Panc1 (cell line): ENCODE results near the gene IQUB. TPM values are rescaled to one million over a fixed set of nuclear protein-coding genes. Genes with fewer than 3 reads are reported as not detected.

ENCODE experiments used
- ATAC-seq: fragments of 200-7000 bp; cut with Tn5 transposase; 2 replicates; pipeline ENCODE4 v1.9.1; 2020; ENCODE audit warnings: mild to moderate bottlenecking, moderate library complexity
- BruUV-seq: library from RNA; stranded (reverse); fragments of 400-500 nt; replicated peaks from 2 replicates; lab custom pipeline; 2021; lab: Mats Ljungman, UMichigan
- CTCF ChIA-PET: fragments of 300-600 bp; sonication (Branson Sonifier 250); formaldehyde crosslinking; loops from one replicate; lab custom pipeline; 2022; ENCODE audit warnings: antibody characterized with exemption; lab: Charles Lee
- POLR2A ChIA-PET: fragments of 300-600 bp; sonication (Branson Sonifier 250); formaldehyde crosslinking; loops from one replicate; lab custom pipeline; 2022; ENCODE audit warnings: antibody characterized with exemption; lab: Charles Lee
- DNase-seq: peaks from one replicate; pipeline ENCODE4 v3.0.0-alpha.2; 2010; ENCODE audit warnings: low read depth, low spot score
- H3K27ac ChIP-seq: 2 replicates; pipeline ENCODE4 v1.5.1; 2011; ENCODE audit warnings: mild to moderate bottlenecking, low read length, inconsistent platforms
- H3K27me3 ChIP-seq: fragments of 200-500 bp; sonication (Bioruptor generic); 2 replicates; pipeline ENCODE4 v1.6.0; 2014; ENCODE audit warnings: low read length, inconsistent platforms; ENCODE audit not compliant: control insufficient read depth, insufficient read depth
- H3K36me3 ChIP-seq: fragments of 200-500 bp; sonication (Bioruptor generic); 2 replicates; pipeline ENCODE4 v1.5.1; 2014; ENCODE audit warnings: inconsistent platforms, mild to moderate bottlenecking, low read length, moderate library complexity; ENCODE audit not compliant: control insufficient read depth, insufficient read depth
- H3K4me1 ChIP-seq: 2 replicates; pipeline ENCODE4 v1.5.1; 2011; ENCODE audit warnings: inconsistent platforms, mild to moderate bottlenecking, low read length, moderate library complexity; ENCODE audit not compliant: control insufficient read depth, insufficient read depth
- H3K4me3 ChIP-seq, 2 experiments: 2 replicates each; pipeline ENCODE4 v1.5.1; 2011 to 2012; ENCODE audit warnings: low read depth in 2 of 2, low read length in 2 of 2, mild to moderate bottlenecking in 2 of 2, inconsistent platforms in 1 of 2, moderate library complexity in 1 of 2
- H3K9me3 ChIP-seq: fragments of 200-500 bp; sonication (Bioruptor generic); 2 replicates; pipeline ENCODE4 v1.5.1; 2014; ENCODE audit warnings: low read depth, mild to moderate bottlenecking, inconsistent platforms, low read length, moderate library complexity; ENCODE audit not compliant: control insufficient read depth, insufficient read depth
- POLR2AphosphoS5 ChIP-seq: IDR thresholded peaks from 2 replicates; pipeline ENCODE4 v1.6.1; 2012; ENCODE audit warnings: mild to moderate bottlenecking, low read depth, low read length, moderate library complexity
- SIN3A ChIP-seq: IDR thresholded peaks from 2 replicates; pipeline ENCODE4 v1.6.1; 2012; ENCODE audit warnings: low read depth, mild to moderate bottlenecking, low read length, moderate library complexity, borderline replicate concordance; ENCODE audit not compliant: insufficient read depth
- TCF7L2 ChIP-seq: IDR thresholded peaks from 2 replicates; pipeline ENCODE4 v1.6.1; 2011; ENCODE audit warnings: mild to moderate bottlenecking, low read depth, low read length, inconsistent platforms
- in situ Hi-C: cut with HindIII; loops from 2 replicates; pipeline ENCODE4 v1.10.0; 2016; ENCODE audit warnings: low sequenced_read_pairs, low pct_unique_long_range_greater_than_20kb
- intact Hi-C: fragments of 100-400 bp; cut with micrococcal nuclease; formaldehyde crosslinking; loops from one replicate; pipeline ENCODE4 v1.10.0; 2022; ENCODE audit not compliant: unreplicated experiment
- total RNA-seq: library from RNA; stranded (reverse); gene quantifications from one replicate; pipeline ENCODE4 v1.2.1, GENCODE V29; 2021; ENCODE audit not compliant: unreplicated experiment
- TF ChIP-seq, protein P1 (sequence below): fragments of 450-650 bp; IDR thresholded peaks from 2 replicates; pipeline ENCODE4 v1.5.1; 2017; ENCODE audit warnings: mild to moderate bottlenecking
- TF ChIP-seq, protein P2 (sequence below), 2 experiments: IDR thresholded peaks; 2 replicates each; pipeline ENCODE4 v1.6.1; 2011 to 2012; ENCODE audit warnings: low read depth in 2 of 2, control low read depth in 1 of 2, low read length in 1 of 2, mild to moderate bottlenecking in 1 of 2, moderate library complexity in 1 of 2; ENCODE audit not compliant: insufficient read depth in 1 of 2

The IQUB gene
- total RNA-seq, 1 experiment from 2014 or later, result 0.59 TPM

DNA sequence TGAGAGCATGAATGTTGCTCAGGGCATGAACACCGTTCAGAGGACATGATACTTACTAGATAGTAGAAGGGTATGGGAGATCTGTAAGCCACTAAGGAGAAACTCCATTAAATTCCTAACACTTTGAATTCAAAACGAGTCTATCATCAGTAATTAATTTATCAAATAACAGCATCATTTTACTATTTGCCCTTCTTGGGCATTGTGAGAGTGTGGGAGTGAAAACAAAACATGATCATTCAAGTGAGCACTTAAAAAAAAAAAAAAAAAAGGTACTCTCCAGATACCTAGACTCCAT lies 46.7 kb upstream of the IQUB start:
- BruUV-seq, result no TSS peak
- CTCF ChIA-PET, result no interaction called here
- no peak; the same call in 1 of the 2 replicates for ATAC-seq
- no peak for TF ChIP-seq SIN3A
- TF ChIP-seq, protein P1, sequence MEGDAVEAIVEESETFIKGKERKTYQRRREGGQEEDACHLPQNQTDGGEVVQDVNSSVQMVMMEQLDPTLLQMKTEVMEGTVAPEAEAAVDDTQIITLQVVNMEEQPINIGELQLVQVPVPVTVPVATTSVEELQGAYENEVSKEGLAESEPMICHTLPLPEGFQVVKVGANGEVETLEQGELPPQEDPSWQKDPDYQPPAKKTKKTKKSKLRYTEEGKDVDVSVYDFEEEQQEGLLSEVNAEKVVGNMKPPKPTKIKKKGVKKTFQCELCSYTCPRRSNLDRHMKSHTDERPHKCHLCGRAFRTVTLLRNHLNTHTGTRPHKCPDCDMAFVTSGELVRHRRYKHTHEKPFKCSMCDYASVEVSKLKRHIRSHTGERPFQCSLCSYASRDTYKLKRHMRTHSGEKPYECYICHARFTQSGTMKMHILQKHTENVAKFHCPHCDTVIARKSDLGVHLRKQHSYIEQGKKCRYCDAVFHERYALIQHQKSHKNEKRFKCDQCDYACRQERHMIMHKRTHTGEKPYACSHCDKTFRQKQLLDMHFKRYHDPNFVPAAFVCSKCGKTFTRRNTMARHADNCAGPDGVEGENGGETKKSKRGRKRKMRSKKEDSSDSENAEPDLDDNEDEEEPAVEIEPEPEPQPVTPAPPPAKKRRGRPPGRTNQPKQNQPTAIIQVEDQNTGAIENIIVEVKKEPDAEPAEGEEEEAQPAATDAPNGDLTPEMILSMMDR, result peak; percentile 58
- no peak overlapping the region for H3K4me3 ChIP-seq
- in situ Hi-C loops, result no loop called here
- peaks cover 8% of the 10 kb centered on the region; the same call in 1 of the 2 replicates for H3K27me3 ChIP-seq
- H3K4me1 ChIP-seq, result no peaks in the 10 kb centered on the region; the same call in 1 of the 2 replicates
- no peaks in the 10 kb centered on the region for H3K9me3 ChIP-seq
- H3K36me3 ChIP-seq, result no peaks in the 10 kb centered on the region
- intact Hi-C loops, result loop anchor here (5.0 kb wide), 1 partner anchor 291 kb away; no protein-coding TSS in a partner anchor
- no peak overlapping the region for H3K27ac ChIP-seq
- DNase-seq, result no peak
- POLR2A ChIA-PET, result no interaction called here

DNA sequence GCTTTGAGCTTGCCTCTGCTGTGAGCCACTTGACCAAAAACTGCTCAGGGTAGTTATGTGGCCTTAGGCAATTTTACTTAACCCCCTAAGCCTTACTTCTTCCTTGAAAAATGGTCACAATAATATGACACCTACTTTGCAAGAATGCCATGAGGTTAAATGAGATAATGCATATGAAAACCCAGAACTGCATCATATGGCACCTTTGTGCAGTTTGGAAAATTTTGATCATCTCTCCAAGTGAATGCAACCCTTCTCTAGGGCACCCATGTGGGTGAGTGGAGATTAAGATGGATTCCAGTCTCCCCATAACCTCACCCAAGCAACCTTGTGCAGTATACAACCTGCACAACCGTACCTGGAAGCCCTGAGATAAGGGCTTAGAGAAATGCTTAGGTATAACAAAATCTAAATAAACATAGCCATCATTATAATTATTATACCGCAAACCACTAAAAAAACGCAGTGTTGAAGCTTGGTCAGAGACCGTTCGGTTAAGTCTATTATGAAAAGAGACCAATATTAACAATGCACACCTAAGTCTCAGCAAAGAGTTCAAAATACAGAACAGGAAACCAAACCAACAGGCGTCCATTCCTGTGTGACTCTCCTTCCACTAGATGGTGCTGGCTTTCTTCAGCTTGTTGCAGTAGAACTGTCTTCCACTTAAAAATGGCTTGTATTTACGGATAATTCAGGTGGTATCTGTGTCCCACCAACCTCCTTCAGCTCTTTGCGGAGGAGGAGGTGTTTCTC lies 46.2 kb upstream of the IQUB start:
- peaks cover 8% of the 10 kb centered on the region; the same call in 1 of the 2 replicates for H3K27me3 ChIP-seq
- peak; percentile 79 for ATAC-seq
- no TSS peak for BruUV-seq
- peak; percentile 38 for DNase-seq
- H3K4me3 ChIP-seq, result no peak overlapping the region
- CTCF ChIA-PET, result no interaction called here
- no peak for TF ChIP-seq TCF7L2
- TF ChIP-seq, protein P1, result peak; percentile 80
- TF ChIP-seq, protein P2, sequence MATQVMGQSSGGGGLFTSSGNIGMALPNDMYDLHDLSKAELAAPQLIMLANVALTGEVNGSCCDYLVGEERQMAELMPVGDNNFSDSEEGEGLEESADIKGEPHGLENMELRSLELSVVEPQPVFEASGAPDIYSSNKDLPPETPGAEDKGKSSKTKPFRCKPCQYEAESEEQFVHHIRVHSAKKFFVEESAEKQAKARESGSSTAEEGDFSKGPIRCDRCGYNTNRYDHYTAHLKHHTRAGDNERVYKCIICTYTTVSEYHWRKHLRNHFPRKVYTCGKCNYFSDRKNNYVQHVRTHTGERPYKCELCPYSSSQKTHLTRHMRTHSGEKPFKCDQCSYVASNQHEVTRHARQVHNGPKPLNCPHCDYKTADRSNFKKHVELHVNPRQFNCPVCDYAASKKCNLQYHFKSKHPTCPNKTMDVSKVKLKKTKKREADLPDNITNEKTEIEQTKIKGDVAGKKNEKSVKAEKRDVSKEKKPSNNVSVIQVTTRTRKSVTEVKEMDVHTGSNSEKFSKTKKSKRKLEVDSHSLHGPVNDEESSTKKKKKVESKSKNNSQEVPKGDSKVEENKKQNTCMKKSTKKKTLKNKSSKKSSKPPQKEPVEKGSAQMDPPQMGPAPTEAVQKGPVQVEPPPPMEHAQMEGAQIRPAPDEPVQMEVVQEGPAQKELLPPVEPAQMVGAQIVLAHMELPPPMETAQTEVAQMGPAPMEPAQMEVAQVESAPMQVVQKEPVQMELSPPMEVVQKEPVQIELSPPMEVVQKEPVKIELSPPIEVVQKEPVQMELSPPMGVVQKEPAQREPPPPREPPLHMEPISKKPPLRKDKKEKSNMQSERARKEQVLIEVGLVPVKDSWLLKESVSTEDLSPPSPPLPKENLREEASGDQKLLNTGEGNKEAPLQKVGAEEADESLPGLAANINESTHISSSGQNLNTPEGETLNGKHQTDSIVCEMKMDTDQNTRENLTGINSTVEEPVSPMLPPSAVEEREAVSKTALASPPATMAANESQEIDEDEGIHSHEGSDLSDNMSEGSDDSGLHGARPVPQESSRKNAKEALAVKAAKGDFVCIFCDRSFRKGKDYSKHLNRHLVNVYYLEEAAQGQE (IDR thresholded peaks at IDR 0.05; ENCODE audit: insufficient read depth in 1 of 2, low read depth in 2 of 2, low read length in 1 of 2), result no peak
- TF ChIP-seq POLR2AphosphoS5, result no peak
- no peak overlapping the region for H3K27ac ChIP-seq
- intact Hi-C loops, result loop anchor here (5.0 kb wide), 1 partner anchor 292 kb away; no protein-coding TSS in a partner anchor
- H3K36me3 ChIP-seq, result no peaks in the 10 kb centered on the region
- POLR2A ChIA-PET, result no interaction called here
- H3K4me1 ChIP-seq, result no peaks in the 10 kb centered on the region; the same call in 1 of the 2 replicates
- no peaks in the 10 kb centered on the region for H3K9me3 ChIP-seq
- in situ Hi-C loops, result no loop called here
